HG02943 (cell line): ENCODE measurements around the gene CBY1.
A peak's percentile ranks its signal among the peaks of the same experiment; 100 is the strongest.

Experiments
- ATAC-seq: cut with Tn5 transposase; IDR thresholded peaks from one replicate; pipeline ENCODE4 v1.9.1; 2021; ENCODE audit warnings: mild to moderate bottlenecking, low read depth, moderate library complexity; ENCODE audit not compliant: unreplicated experiment

Gene CBY1

DNA sequence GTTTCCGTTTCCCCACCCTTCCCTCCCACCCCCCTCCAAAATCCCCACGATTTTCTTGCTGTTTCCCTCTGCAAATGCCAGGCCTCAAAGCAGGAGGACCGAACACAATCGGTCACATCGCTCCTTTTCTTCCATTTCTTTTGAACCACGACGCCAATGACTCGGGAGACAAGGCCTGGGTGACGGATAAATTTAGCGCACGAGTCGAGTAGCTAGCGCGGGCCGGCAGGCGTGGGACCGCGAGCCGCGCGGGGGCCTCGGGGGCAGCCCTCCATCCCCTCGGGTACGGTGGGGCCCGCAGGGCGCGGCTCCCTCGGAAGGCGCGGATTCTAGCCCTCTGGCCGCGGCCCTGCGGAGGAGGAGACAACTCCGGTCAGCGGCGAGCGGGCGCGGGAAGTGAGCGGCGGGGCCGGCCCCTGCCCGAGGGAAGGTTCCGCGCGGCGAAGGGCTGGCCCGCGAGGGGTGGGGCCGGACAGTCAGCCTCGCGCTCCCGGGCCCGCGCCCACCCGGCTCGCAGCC is 43.9 kb downstream of the CBY1 start:
- ATAC-seq, result peak; percentile 3

- ATAC-seq, result peak; percentile 28
Measured at GRCh38 chr22:38700789-38701628, 44.6 kb downstream of the CBY1 start, which contains the start of gene JOSD1. Gene JOSD1, minus strand, starts transcription at chr22:38700943. Its CDS starts 956 bp downstream, at chr22:38699987.

- no peak for ATAC-seq
Measured at GRCh38 chr22:38704654-38705234, 48.3 kb downstream of the CBY1 start.

DNA sequence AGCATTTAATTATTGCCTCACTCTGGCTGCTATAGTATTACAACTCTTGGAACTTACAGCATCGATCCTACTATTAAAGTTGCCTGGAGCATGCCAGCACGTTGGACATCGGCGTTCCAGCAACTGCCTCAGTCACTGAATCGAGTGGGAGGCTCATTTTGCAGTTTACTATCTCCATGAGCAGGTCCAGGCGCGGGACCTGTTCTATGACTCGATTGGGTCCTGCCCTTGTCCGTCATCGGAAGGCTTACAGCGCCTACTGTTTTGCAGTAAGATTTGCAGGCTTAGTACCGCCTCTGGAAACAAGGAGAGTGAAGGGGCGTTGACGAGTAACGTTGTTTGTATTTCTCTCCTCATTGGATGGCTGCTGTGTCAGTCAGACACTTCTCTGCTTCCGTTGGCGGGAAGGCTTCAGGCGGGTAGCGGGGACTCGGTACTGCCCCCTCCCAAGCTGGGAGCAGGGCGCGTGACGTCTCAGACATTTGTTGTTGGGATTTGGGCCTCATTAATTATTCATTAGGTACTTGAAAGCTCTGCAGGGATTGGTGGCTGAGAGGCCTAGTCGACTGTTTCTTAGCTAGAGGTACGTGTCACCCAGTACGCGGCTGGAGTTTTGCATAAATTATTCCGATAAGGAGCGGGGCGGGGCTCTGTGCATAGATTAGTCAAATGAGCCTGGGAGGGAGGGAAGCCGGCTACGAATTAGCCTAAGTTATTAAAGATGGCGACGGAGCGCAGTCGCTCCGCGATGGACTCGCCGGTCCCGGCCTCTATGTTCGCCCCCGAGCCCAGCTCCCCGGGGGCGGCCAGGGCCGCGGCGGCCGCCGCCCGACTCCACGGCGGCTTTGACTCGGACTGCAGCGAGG is 49.0 kb downstream of the CBY1 start, which contains the start of gene GTPBP1:
Gene GTPBP1 (plus strand): TSS at position 710 of the 866 bp plus-strand sequence. CDS start 12 bp downstream, at position 722.
- ATAC-seq, result peak; percentile 76

- ATAC-seq, result peak; percentile 9
Measured at GRCh38 chr22:38706101-38706900, 49.9 kb downstream of the CBY1 start.

GRCh38 chr22:38706901-38707195 is 50.4 kb downstream of the CBY1 start:
- ATAC-seq, result no peak

- ATAC-seq, result no peak
Measured at GRCh38 chr22:38707346-38707745, 50.9 kb downstream of the CBY1 start.

GRCh38 chr22:38707984-38708383 is 51.5 kb downstream of the CBY1 start:
- ATAC-seq, result no peak

GRCh38 chr22:38709306-38709705 is 52.9 kb downstream of the CBY1 start:
- ATAC-seq, result no peak

DNA sequence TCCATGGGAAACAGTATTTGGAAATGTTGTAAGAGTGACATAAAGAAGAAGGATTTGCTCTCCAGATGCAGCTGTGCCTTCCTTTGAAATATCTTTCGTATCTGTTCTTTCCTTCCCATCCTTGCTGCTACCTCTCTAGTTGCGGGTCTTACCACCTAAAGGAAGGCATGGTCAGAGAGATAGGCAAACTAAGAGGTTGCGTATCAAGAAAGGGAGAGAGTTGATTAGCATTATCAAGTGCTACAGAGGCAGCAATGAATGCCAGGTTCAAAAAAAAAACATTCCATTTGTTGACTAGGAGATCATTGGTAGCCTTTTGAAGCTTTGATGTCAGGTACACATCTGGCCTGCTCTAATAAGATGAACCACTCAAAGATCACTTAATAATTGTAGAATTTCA is 53.9 kb downstream of the CBY1 start:
- ATAC-seq, result no peak

DNA sequence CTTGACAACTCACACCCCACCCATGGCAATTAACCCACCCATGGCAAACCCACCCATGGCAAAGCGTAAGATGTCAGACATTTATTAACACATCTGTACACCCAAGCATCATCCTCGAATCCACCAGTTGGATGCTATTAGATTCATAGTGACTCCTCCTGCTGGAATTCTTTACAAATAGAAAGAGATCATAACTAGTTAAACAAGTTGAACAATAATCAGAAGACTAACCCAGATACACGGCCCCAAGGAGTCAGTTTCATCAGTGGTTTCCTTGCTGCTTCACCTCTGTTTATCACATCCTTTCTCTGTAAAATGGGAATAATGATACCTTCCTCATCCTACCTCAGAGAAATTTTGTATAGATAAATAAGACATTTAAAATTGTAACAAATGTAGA is 54.4 kb downstream of the CBY1 start:
- ATAC-seq, result no peak

- ATAC-seq, result no peak
Measured at GRCh38 chr22:38712486-38713207, 56.2 kb downstream of the CBY1 start.

DNA sequence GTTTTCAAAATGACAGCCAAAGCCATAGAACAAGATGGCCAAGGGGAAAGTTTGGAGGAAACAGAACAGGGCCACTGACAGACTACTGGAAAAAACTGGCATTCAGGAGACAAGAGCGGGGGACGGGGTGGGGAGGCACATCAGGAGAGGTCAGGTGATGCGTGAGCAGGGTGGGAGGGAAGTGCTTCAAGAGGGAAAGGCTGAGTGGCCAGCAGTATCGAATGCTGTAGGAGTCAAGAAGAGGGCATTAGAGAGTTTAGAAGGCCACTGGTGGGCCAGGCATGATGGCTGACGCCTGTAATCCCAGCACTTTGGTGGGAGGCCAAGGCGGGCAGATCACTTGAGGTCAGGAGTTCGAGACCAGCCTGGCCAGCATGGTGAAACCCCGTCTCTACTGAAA is 57.5 kb downstream of the CBY1 start:
- no peak for ATAC-seq

DNA sequence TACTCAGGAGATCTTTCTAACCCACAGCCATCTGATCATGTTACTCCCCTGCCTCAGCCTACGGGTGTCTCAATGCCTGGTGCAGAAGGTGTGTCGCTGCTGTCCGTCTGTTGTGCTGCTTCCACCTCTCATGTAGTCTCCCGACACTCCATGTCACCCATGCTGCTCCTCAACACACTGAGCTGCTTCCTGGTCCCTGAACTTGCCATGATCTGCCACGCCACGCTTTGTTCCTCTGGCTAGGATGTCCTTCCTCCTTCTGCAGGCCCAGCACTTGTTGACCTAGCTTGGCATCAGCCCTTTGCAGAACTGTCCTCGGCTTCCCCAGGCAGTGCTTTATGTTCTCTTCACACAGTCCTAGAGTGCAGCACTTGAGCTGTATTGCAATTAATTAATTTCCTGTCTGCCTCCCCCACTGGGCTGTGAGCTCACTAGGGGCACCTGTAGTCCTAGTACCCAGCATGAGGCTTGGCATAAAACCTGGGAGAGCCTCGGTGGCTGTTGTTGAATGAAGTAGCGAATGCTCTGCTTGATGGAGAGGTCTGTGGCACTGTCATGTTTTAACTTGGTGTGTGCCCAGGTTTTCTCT is 58.8 kb downstream of the CBY1 start:
- ATAC-seq, result no peak

- ATAC-seq, result no peak
Measured at GRCh38 chr22:38715852-38716251, 59.4 kb downstream of the CBY1 start.

DNA sequence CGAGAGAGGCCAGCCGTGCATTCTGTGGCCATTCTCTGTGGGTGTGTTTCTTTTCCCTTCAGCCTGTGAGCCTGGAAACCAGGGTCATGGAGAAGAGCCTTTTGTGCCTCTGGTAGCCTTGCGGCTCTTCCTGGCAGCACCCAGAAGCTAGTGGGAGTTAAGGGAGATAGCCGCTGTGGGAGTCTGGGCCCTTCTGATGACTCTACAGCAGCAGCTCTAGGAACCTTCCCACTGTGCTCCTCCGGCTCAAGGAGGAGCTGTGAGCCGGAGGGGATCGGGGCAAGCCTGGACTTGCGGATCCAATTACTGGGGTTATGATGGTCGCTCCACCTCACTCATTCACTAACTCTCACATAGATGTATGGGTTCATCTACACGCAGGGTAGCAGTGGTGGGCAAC is 59.8 kb downstream of the CBY1 start:
- ATAC-seq, result no peak

GRCh38 chr22:38716826-38717225 is 60.4 kb downstream of the CBY1 start:
- ATAC-seq, result no peak

DNA sequence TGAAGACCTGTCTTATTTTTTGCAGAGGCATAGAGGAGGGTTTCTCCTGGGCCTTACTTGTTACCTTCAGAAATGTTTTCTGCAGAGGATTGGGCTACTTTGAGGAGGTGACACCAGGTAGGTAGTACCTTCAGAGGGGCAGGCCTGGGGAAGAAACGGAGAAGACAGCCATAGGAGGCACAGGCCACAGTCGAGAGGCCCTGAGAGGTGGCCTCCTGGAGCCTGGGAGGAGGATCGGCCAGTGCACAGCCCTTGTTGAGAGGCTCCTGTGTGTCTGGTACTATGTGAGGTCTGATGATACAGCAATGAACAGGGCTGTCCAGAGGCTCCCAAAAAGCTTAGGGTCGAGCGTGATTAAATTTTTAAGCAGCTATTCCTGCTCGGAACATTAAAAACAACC is 60.8 kb downstream of the CBY1 start:
- no peak for ATAC-seq

DNA sequence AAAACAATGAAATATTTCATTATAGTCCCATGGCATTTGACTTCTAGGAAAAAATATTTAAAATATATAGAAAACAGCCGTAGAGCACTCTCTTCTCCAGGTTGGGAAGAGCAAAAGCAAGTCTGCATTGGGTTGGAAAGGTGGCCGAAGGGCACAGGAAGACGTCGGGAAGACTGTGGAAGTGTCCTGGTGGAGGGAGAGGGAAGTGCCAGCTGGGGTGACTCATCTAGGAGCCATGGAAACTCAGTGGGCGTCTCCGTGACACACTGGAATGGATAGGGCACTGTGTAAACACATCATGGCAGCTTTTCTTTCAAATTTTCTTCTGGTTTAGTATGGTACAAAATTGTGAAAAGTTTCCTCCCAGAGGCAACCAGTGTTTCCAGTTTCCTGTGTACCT is 62.0 kb downstream of the CBY1 start:
- ATAC-seq, result no peak
